Tibial artery (tissue), 4 donors: ENCODE results near the gene SLC35B3.

ENCODE experiments used
- DNase-seq, 2 donors: peaks; one replicate each; pipeline ENCODE4 v3.0.0-alpha.2; 2019
- H3K27ac ChIP-seq, 2 donors: fragments of 200-600 bp; sonication (generic) in 1 of 2; 1 replicate in 1 of 2; 2 replicates in 1 of 2; pipeline ENCODE4 v1.5.1; 2018 to 2019; ENCODE audit warnings: mild to moderate bottlenecking in 1 of 2
- H3K27me3 ChIP-seq, 2 donors: fragments of 200-600 bp; sonication (generic) in 1 of 2; one replicate each; pipeline versions ENCODE4 v1.5.1 to v1.6.0; 2016 to 2019
- H3K36me3 ChIP-seq, 3 donors: fragments of 200-600 bp; sonication (generic) in 2 of 3; one replicate each; pipeline ENCODE4 v1.5.1; 2016 to 2019; ENCODE audit warnings: mild to moderate bottlenecking in 2 of 3
- H3K4me1 ChIP-seq, 4 donors: fragments of 200-600 bp; sonication (generic) in 2 of 4; 1 replicate in 3 of 4; 2 replicates in 1 of 4; pipeline ENCODE4 v1.5.1; 2016 to 2019
- H3K4me3 ChIP-seq, 2 donors: fragments of 200-600 bp; sonication (generic) in 1 of 2; 1 replicate in 1 of 2; 2 replicates in 1 of 2; pipeline ENCODE4 v1.5.1; 2018 to 2019; ENCODE audit warnings: mild to moderate bottlenecking in 2 of 2
- H3K9me3 ChIP-seq, 3 donors: fragments of 200-600 bp; sonication (generic) in 1 of 3; one replicate each; pipeline ENCODE4 v1.5.1; 2016 to 2019
- intact Hi-C: fragments of 100-400 bp; cut with DNase I; formaldehyde crosslinking; loops from one replicate; pipeline ENCODE4 v1.15.0; 2023; ENCODE audit warnings: low total_unique reads
- TF ChIP-seq, protein P1 (sequence below), 2 experiments: fragments of 200-600 bp in 1 of 2; fragments of 450-650 bp in 1 of 2; IDR thresholded peaks; one replicate each; pipeline ENCODE4 v1.5.1; 2017 to 2019; ENCODE audit warnings: antibody characterized with exemption in 2 of 2, mild to moderate bottlenecking in 1 of 2, moderate library complexity in 1 of 2

SLC35B3 gene

DNA sequence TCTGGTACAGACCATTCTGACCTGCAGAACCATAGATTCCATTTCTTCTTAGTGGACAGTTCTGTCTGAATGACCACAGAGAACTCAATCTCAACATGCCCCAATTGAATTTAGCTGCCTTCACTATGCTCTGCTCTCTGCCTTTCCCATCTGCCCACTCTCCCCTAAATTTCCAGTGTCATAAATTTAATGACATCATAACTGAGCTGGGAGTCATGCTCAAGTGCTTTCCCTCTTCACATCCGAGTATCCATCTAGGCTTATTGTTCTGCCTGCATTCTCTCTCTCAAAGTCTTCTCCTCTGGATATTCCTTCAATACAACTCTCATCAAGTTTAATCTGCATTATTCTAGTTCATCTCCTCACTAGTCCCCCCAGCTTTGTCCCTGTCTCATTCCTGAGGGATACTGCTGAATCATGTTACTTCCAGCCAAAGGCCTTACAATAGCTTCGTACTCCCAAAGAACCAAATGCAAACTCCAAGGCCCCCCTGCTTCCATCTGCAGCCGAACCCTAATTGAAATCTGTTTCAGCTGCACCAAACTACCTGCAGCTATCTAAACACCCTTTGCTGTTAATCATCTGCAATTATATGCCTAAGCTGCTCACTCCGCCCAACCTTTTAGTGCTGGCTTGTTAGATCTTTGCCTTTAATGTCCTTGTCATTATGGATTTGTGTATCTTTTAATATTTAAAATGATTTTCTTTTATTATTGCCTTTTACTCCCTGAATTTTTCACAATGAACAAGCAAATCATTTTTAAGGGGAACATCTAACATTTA lies 46.1 kb downstream of the SLC35B3 start:
- TF ChIP-seq, protein P1, sequence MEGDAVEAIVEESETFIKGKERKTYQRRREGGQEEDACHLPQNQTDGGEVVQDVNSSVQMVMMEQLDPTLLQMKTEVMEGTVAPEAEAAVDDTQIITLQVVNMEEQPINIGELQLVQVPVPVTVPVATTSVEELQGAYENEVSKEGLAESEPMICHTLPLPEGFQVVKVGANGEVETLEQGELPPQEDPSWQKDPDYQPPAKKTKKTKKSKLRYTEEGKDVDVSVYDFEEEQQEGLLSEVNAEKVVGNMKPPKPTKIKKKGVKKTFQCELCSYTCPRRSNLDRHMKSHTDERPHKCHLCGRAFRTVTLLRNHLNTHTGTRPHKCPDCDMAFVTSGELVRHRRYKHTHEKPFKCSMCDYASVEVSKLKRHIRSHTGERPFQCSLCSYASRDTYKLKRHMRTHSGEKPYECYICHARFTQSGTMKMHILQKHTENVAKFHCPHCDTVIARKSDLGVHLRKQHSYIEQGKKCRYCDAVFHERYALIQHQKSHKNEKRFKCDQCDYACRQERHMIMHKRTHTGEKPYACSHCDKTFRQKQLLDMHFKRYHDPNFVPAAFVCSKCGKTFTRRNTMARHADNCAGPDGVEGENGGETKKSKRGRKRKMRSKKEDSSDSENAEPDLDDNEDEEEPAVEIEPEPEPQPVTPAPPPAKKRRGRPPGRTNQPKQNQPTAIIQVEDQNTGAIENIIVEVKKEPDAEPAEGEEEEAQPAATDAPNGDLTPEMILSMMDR (IDR thresholded peaks at IDR 0.05): no peak
- intact Hi-C loops: no loop called here
- no peaks in the 10 kb centered on the region for H3K9me3 ChIP-seq

DNA sequence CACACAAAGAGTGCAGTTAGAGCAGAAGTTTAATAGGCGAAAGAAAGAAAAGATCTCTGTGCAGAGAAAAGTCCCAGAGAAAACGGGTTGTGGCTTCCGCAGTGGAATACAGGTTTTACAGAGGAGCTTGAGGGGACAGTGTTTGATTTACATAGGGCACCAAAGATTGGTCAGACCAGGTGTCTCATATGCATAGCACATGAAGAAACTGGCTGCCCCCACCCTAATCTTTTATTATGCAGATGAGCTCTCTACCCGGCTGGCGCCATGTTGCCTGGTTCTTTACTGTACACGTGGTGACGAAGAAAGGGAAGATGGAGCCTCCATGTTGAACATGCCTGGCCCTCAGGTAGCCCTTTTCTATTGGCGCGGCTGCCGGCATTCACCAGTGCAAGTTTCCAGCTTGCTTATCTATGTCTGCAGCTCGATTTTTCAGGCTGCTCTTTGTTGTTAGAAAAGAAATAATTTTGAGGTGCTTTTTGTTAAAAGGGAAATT lies 47.4 kb downstream of the SLC35B3 start:
- no peaks in the 10 kb centered on the region for H3K27me3 ChIP-seq
- no peak for DNase-seq
- TF ChIP-seq, protein P1 (IDR thresholded peaks at IDR 0.05): no peak
- no peaks in the 10 kb centered on the region for H3K9me3 ChIP-seq
- intact Hi-C loops: no loop called here
- no peak overlapping the region for H3K4me3 ChIP-seq
- H3K27ac ChIP-seq: no peak overlapping the region
- no peaks in the 10 kb centered on the region for H3K36me3 ChIP-seq
- no peaks in the 10 kb centered on the region for H3K4me1 ChIP-seq

More for the DNA sequence above, 46.1 kb downstream of the SLC35B3 start:
- DNase-seq: no peak
- Histone ChIP-seq H3K36me3 (no peaks in the 10 kb centered on the region), H3K27me3 (no peaks in the 10 kb centered on the region), H3K4me1 (no peaks in the 10 kb centered on the region), H3K4me3 (no peak overlapping the region), H3K27ac (no peak overlapping the region)

DNA sequence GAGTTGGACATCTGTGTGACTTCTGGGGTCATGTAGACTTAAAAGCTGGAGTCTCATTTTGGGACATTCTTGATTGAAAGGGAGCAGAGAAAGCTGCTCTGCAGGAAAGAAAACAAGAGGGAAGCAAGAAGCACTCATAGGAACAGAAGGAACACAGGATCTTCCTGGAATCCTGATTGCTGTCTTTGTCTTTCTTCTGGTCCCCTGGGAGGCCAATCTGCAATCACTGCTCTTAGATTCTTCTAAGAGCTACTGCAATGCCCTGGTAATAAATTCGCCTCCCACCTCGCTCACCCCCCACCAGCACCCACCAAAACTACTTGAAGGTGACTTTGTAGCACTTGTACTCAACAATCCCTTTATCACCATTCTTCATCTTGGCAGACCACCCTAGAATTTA lies 51.8 kb downstream of the SLC35B3 start:
- DNase-seq: no peak
- intact Hi-C loops: no loop called here
- H3K4me1 ChIP-seq: no peaks in the 10 kb centered on the region
- no peaks in the 10 kb centered on the region for H3K36me3 ChIP-seq
- H3K27me3 ChIP-seq: no peaks in the 10 kb centered on the region
- H3K27ac ChIP-seq: no peak overlapping the region
- TF ChIP-seq, protein P1 (IDR thresholded peaks at IDR 0.05): no peak
- H3K9me3 ChIP-seq: no peaks in the 10 kb centered on the region
- no peak overlapping the region for H3K4me3 ChIP-seq

DNA sequence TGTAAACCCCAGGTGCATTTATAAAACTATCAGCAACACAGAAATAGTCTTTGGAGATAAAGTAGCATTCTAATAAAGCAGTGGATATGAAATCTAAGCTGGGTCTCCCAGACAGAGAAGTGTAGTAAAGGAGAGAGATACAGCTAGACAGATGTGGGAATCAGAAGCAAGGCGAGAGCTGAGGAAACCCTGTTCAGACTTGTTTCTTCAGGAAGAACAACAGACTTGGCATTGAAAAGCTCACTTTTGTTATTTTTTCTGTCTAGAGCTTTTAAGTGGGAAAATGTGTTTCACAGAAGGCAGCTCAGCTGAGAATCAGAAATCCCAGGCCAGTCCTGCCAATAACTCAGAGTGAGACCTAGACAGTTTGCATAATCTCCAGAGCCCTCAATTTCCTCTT lies 52.9 kb downstream of the SLC35B3 start:
- TF ChIP-seq, protein P1 (IDR thresholded peaks at IDR 0.05): no peak
- intact Hi-C loops: no loop called here
- H3K4me3 ChIP-seq: no peak overlapping the region
- no peak for DNase-seq
- no peaks in the 10 kb centered on the region for H3K4me1 ChIP-seq
- no peaks in the 10 kb centered on the region for H3K27me3 ChIP-seq
- H3K27ac ChIP-seq: no peak overlapping the region
- H3K9me3 ChIP-seq: no peaks in the 10 kb centered on the region
- no peaks in the 10 kb centered on the region for H3K36me3 ChIP-seq

DNA sequence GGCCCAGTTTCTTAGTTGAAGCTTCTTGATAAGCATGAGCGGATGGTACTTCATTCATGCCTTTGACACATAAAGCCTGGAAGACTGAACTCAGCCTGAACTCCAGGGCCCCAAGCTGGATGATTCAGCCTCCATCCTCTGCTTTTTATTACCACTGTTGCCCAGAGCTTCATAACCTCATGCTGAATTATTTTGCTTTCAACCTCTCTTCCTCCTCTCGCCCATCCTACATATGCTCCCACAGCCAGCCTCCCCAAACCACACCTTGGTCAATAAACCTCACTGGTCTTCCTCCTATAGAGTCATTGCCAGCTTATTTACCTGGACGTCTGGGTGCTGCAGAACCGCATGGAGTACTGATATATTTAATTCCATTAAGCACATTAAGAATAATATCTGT lies 59.4 kb downstream of the SLC35B3 start:
- intact Hi-C loops: no loop called here
- TF ChIP-seq, protein P1 (IDR thresholded peaks at IDR 0.05): no peak
- H3K27ac ChIP-seq: no peak overlapping the region
- H3K4me1 ChIP-seq: no peaks in the 10 kb centered on the region
- H3K36me3 ChIP-seq: no peaks in the 10 kb centered on the region
- no peak for DNase-seq
- H3K4me3 ChIP-seq: no peak overlapping the region
- no peaks in the 10 kb centered on the region for H3K27me3 ChIP-seq
- H3K9me3 ChIP-seq: no peaks in the 10 kb centered on the region
